Stimulated activated CD4-positive, alpha-beta T cell treated with anti-CD3 and anti-CD28 coated beads, Interleukin-2, amount 100 ng/mL, for 24 hours (primary cell): Measurements from ENCODE around the gene RCAN3.
"Not testable (repeated sequence)": the region's sequence is repeated elsewhere in the genome, so short reads cannot be mapped to it uniquely, and the experiment has no call there.

Source experiments
- DNase-seq, 2 donors: peaks; one replicate each; pipeline ENCODE4 v3.0.0-alpha.2; 2020

RCAN3 gene

GRCh38 chr1:24486331-24487065 is 16.1 kb upstream of the RCAN3 start:
- DNase-seq, result no peak

- DNase-seq, result no peak
Observed at GRCh38 chr1:24487455-24487854, 15.2 kb upstream of the RCAN3 start.

- peak; percentile 66 to 78 for DNase-seq
Observed at GRCh38 chr1:24488159-24488558, 14.5 kb upstream of the RCAN3 start.

GRCh38 chr1:24489674-24490073 is 13.0 kb upstream of the RCAN3 start:
- DNase-seq, result no peak

GRCh38 chr1:24490101-24490781 is 12.4 kb upstream of the RCAN3 start:
- no peak for DNase-seq

- no peak for DNase-seq
Observed at GRCh38 chr1:24491577-24492360, 10.9 kb upstream of the RCAN3 start.

- DNase-seq, result not testable (repeated sequence)
Observed at GRCh38 chr1:24492935-24493334, 9.7 kb upstream of the RCAN3 start.

GRCh38 chr1:24493785-24494184 is 8.9 kb upstream of the RCAN3 start:
- DNase-seq, result no peak

GRCh38 chr1:24498589-24498988 is 4.0 kb upstream of the RCAN3 start:
- DNase-seq, result no peak

GRCh38 chr1:24500448-24501048 is 2.1 kb upstream of the RCAN3 start:
- DNase-seq, result no peak

- peak; percentile 24 to 50 for DNase-seq
Observed at GRCh38 chr1:24501371-24502064, 1.1 kb upstream of the RCAN3 start.

- peak; percentile 78 for DNase-seq
Observed at GRCh38 chr1:24502065-24502708, 449 bp upstream of the RCAN3 start.

GRCh38 chr1:24503059-24503751 is 569 bp downstream of the RCAN3 start:
- DNase-seq, result peak in 1 of 2 donors; percentile 45

GRCh38 chr1:24503870-24504523 is 1.4 kb downstream of the RCAN3 start:
- DNase-seq, result peak in 1 of 2 donors; percentile 44

GRCh38 chr1:24504560-24504959 is 1.9 kb downstream of the RCAN3 start:
- DNase-seq, result no peak

- no peak for DNase-seq
Observed at GRCh38 chr1:24505816-24506215, 3.2 kb downstream of the RCAN3 start.

GRCh38 chr1:24506691-24507381 is 4.2 kb downstream of the RCAN3 start:
- DNase-seq, result peak in 1 of 2 donors; percentile 39

- DNase-seq, result no peak
Observed at GRCh38 chr1:24507405-24507804, 4.8 kb downstream of the RCAN3 start.

GRCh38 chr1:24508911-24509310 is 6.3 kb downstream of the RCAN3 start:
- no peak for DNase-seq

- no peak for DNase-seq
Observed at GRCh38 chr1:24513706-24514105, 11.1 kb downstream of the RCAN3 start.
